ENCODE measurements around the gene RBM18. TPM values are rescaled to one million over a fixed set of nuclear protein-coding genes. Genes with fewer than 3 reads are reported as not detected.

Gene RBM18
- 18.7 to 20.2 TPM (median 18.8 TPM) in 3 replicates for total RNA-seq
- long read RNA-seq, full-length matches to known transcripts, result 72 of 78 reads
- long read RNA-seq, partial matches to known transcripts, result 0 of 78 reads
- long read RNA-seq, other reads (novel, unspliced or antisense), result 6 of 78 reads

GRCh38 chr9:122264360-122265148 lies at the start of gene RBM18, which contains the start of gene MRRF:
Gene RBM18 (minus strand): TSS chr9:122264840. CDS start chr9:122261492, 3,348 bp downstream.
Gene MRRF (plus strand): TSS chr9:122264882. CDS start chr9:122270892, 6,010 bp downstream.
- TF ChIP-seq CTCF (IDR thresholded peaks at IDR 0.05), result no peak
- Mint-ChIP-seq H3K36me3 (ENCODE audit: low read depth) (peaks cover 6% of the 10 kb centered on the region), H3K4me1 (ENCODE audit: low read depth) (peaks cover 42% of the 10 kb centered on the region), H3K27ac (ENCODE audit: unreplicated experiment) (peak within 1 kb of the TSS; percentile 99), H3K4me3 (ENCODE audit: unreplicated experiment) (peak within 1 kb of the TSS; percentile 95), H3K27me3 (ENCODE audit: low read depth) (no peaks in the 10 kb centered on the region), H3K9me3 (ENCODE audit: low read depth) (no peaks in the 10 kb centered on the region)
- DNase-seq (ENCODE audit: low spot score), result peak; percentile 96

GRCh38 chr9:122314165-122314564 lies 49.5 kb upstream of the RBM18 start:
- Mint-ChIP-seq H3K27me3 (ENCODE audit: low read depth) (no peaks in the 10 kb centered on the region), H3K4me1 (ENCODE audit: low read depth) (no peaks in the 10 kb centered on the region), H3K9me3 (ENCODE audit: low read depth) (no peaks in the 10 kb centered on the region), H3K36me3 (ENCODE audit: low read depth) (peaks cover 22% of the 10 kb centered on the region), H3K4me3 (ENCODE audit: unreplicated experiment) (no peak overlapping the region), H3K27ac (ENCODE audit: unreplicated experiment) (no peak overlapping the region)
- DNase-seq (ENCODE audit: low spot score), result no peak
- TF ChIP-seq CTCF (IDR thresholded peaks at IDR 0.05), result no peak

- Mint-ChIP-seq H3K36me3 (ENCODE audit: low read depth) (peaks cover 21% of the 10 kb centered on the region), H3K27ac (ENCODE audit: unreplicated experiment) (no peak overlapping the region), H3K27me3 (ENCODE audit: low read depth) (no peaks in the 10 kb centered on the region), H3K9me3 (ENCODE audit: low read depth) (no peaks in the 10 kb centered on the region), H3K4me1 (ENCODE audit: low read depth) (peaks cover 12% of the 10 kb centered on the region), H3K4me3 (ENCODE audit: unreplicated experiment) (no peak overlapping the region)
- no peak for DNase-seq (ENCODE audit: low spot score)
- no peak for TF ChIP-seq CTCF (IDR thresholded peaks at IDR 0.05)
Observed at GRCh38 chr9:122309861-122310260, 45.2 kb upstream of the RBM18 start.

GRCh38 chr9:122307925-122308324 lies 43.3 kb upstream of the RBM18 start:
- Mint-ChIP-seq H3K4me1 (ENCODE audit: low read depth) (peaks cover 30% of the 10 kb centered on the region), H3K9me3 (ENCODE audit: low read depth) (no peaks in the 10 kb centered on the region), H3K36me3 (ENCODE audit: low read depth) (peaks cover 10% of the 10 kb centered on the region), H3K27ac (ENCODE audit: unreplicated experiment) (no peak overlapping the region), H3K27me3 (ENCODE audit: low read depth) (no peaks in the 10 kb centered on the region), H3K4me3 (ENCODE audit: unreplicated experiment) (no peak overlapping the region)
- no peak for DNase-seq (ENCODE audit: low spot score)
- no peak for TF ChIP-seq CTCF (IDR thresholded peaks at IDR 0.05)

GRCh38 chr9:122307061-122307460 lies 42.4 kb upstream of the RBM18 start:
- no peak for TF ChIP-seq CTCF (IDR thresholded peaks at IDR 0.05)
- Mint-ChIP-seq H3K9me3 (ENCODE audit: low read depth) (no peaks in the 10 kb centered on the region), H3K4me3 (ENCODE audit: unreplicated experiment) (no peak overlapping the region), H3K4me1 (ENCODE audit: low read depth) (peaks cover 33% of the 10 kb centered on the region), H3K27me3 (ENCODE audit: low read depth) (no peaks in the 10 kb centered on the region), H3K27ac (ENCODE audit: unreplicated experiment) (no peak overlapping the region), H3K36me3 (ENCODE audit: low read depth) (peaks cover 10% of the 10 kb centered on the region)
- no peak for DNase-seq (ENCODE audit: low spot score)

All from chondrocyte (in vitro differentiated cells).